Measurements from ENCODE around the gene CPTP.
"Not testable (repeated sequence)": the region's sequence is repeated elsewhere in the genome, so short reads cannot be mapped to it uniquely, and the experiment has no call there.

The CPTP gene

DNA sequence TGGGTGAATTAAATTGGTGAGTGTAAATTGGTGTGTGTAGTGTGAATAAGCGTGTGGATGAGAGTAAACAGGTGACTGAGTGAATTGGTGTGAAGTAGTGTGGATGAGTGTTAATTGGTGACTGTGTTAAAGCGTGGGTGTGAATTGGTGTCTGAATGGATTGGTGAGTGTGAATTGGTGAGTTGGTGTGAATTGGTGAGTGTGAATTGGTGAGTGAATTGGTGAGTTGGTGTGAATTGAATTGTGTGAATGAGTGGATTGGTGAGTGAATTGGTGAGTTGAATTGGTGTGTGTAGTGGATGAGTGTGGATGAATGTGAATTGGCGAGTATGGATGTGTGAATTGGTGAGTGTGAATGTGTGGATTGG is 42.1 kb downstream of the CPTP start:
- Histone ChIP-seq H3K9ac (ENCODE audit: low read depth, low read length) (no peak overlapping the region), H3K9me3 (ENCODE audit: insufficient read depth, low read length, severe bottlenecking) (peaks cover 17% of the 10 kb centered on the region), H2AFZ (ENCODE audit: low read depth, low read length) (no peak overlapping the region), H4K20me1 (ENCODE audit: insufficient read depth, low read length) (peaks cover 6% of the 10 kb centered on the region), H3K4me2 (ENCODE audit: insufficient read depth, low read length) (no peak overlapping the region), H3K4me3 (ENCODE audit: low read depth in 1 of 2, low read length in 2 of 2) (no peak overlapping the region), H3K4me1 (ENCODE audit: insufficient read depth, low read length) (peaks cover 6% of the 10 kb centered on the region), H3K79me2 (ENCODE audit: insufficient read depth, low read length) (no peaks in the 10 kb centered on the region), H3K27me3 (ENCODE audit: insufficient read depth, low read length, poor library complexity) (no peaks in the 10 kb centered on the region), H3K36me3 (ENCODE audit: insufficient read depth, low read length) (peaks cover 6% of the 10 kb centered on the region; the same call in 1 of the 2 replicates), H3K27ac (ENCODE audit: low read length) (no peak overlapping the region)
- TF ChIP-seq EZH2 (IDR thresholded peaks at IDR 0.05; ENCODE audit: borderline replicate concordance, low read depth, low read length, severe bottlenecking): no peak
- TF ChIP-seq, protein P1, sequence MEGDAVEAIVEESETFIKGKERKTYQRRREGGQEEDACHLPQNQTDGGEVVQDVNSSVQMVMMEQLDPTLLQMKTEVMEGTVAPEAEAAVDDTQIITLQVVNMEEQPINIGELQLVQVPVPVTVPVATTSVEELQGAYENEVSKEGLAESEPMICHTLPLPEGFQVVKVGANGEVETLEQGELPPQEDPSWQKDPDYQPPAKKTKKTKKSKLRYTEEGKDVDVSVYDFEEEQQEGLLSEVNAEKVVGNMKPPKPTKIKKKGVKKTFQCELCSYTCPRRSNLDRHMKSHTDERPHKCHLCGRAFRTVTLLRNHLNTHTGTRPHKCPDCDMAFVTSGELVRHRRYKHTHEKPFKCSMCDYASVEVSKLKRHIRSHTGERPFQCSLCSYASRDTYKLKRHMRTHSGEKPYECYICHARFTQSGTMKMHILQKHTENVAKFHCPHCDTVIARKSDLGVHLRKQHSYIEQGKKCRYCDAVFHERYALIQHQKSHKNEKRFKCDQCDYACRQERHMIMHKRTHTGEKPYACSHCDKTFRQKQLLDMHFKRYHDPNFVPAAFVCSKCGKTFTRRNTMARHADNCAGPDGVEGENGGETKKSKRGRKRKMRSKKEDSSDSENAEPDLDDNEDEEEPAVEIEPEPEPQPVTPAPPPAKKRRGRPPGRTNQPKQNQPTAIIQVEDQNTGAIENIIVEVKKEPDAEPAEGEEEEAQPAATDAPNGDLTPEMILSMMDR (IDR thresholded peaks at IDR 0.05; ENCODE audit: borderline replicate concordance, extremely low read depth, low read length, poor library complexity, severe bottlenecking): no peak
- no peak for DNase-seq
- ATAC-seq (ENCODE audit: insufficient read depth, low read depth): no peak

DNA sequence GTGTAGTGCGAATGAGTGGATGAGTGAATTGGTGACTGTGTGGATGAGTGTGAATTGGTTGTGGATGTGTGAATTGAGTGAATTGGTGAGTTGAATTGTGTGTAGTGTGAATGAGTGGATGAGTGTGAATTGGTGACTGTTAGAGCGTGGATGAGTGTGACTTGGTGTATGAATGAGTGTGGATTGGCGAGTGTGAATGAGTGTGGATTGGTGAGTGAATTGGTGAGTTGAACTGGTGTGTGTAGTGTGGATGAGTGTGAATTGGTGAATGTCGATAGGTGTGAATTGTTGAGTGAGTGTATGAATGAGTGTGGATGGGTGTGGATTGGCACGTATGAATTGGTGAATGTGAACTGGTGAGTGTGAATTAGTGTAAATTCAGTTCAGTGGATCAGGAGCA is 42.7 kb downstream of the CPTP start:
- Histone ChIP-seq H2AFZ (ENCODE audit: low read depth, low read length) (no peak overlapping the region), H3K36me3 (ENCODE audit: insufficient read depth, low read length) (peaks cover 10% of the 10 kb centered on the region; the same call in 1 of the 2 replicates), H3K9me3 (ENCODE audit: insufficient read depth, low read length, severe bottlenecking) (peaks cover 17% of the 10 kb centered on the region), H3K79me2 (ENCODE audit: insufficient read depth, low read length) (no peaks in the 10 kb centered on the region), H3K27ac (ENCODE audit: low read length) (no peak overlapping the region), H3K9ac (ENCODE audit: low read depth, low read length) (no peak overlapping the region), H3K4me3 (ENCODE audit: low read depth in 1 of 2, low read length in 2 of 2) (no peak overlapping the region), H3K4me2 (ENCODE audit: insufficient read depth, low read length) (no peak overlapping the region), H3K27me3 (ENCODE audit: insufficient read depth, low read length, poor library complexity) (no peaks in the 10 kb centered on the region), H4K20me1 (ENCODE audit: insufficient read depth, low read length) (peaks cover 12% of the 10 kb centered on the region), H3K4me1 (ENCODE audit: insufficient read depth, low read length) (peaks cover 12% of the 10 kb centered on the region)
- no peak for DNase-seq
- TF ChIP-seq EZH2 (IDR thresholded peaks at IDR 0.05; ENCODE audit: borderline replicate concordance, low read depth, low read length, severe bottlenecking): no peak
- TF ChIP-seq, protein P1 (IDR thresholded peaks at IDR 0.05; ENCODE audit: borderline replicate concordance, extremely low read depth, low read length, poor library complexity, severe bottlenecking): no peak
- ATAC-seq (ENCODE audit: insufficient read depth, low read depth): no peak

DNA sequence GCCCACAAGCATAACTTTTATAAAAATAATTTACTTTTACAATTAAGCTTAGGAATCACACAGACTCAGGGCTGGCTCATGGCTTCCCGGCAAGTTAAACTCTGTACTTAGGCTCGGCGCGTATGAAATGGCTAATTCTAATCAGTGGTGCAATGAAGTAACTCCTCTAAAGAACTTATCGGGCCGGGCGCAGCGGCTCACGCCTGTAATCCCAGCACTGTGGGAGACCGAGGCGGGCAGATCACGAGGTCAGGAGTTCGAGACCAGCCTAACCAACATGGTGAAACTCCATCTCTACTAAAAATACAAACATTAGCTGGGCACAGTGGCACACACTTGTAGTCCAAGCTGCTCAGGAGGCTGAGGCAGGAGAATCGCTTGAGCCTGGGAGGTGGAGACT is 45.5 kb downstream of the CPTP start:
- ATAC-seq (ENCODE audit: insufficient read depth, low read depth); H3K27ac ChIP-seq (ENCODE audit: low read length); H3K27me3 ChIP-seq (ENCODE audit: insufficient read depth, low read length, poor library complexity); H2AFZ ChIP-seq (ENCODE audit: low read depth, low read length); H3K4me3 ChIP-seq (ENCODE audit: low read depth in 1 of 2, low read length in 2 of 2); H3K4me2 ChIP-seq (ENCODE audit: insufficient read depth, low read length); DNase-seq; H3K9ac ChIP-seq (ENCODE audit: low read depth, low read length): not testable (repeated sequence)
- H3K36me3 ChIP-seq (ENCODE audit: insufficient read depth, low read length): peaks cover 28% of the 10 kb centered on the region
- peaks cover 33% of the 10 kb centered on the region for H3K4me1 ChIP-seq (ENCODE audit: insufficient read depth, low read length)
- H4K20me1 ChIP-seq (ENCODE audit: insufficient read depth, low read length): peaks cover 29% of the 10 kb centered on the region
- H3K9me3 ChIP-seq (ENCODE audit: insufficient read depth, low read length, severe bottlenecking): peaks cover 17% of the 10 kb centered on the region
- peaks cover 23% of the 10 kb centered on the region for H3K79me2 ChIP-seq (ENCODE audit: insufficient read depth, low read length)

GRCh38 chr1:1370771-1371300 is 46.2 kb downstream of the CPTP start:
- H3K36me3 ChIP-seq (ENCODE audit: insufficient read depth, low read length): peaks cover 28% of the 10 kb centered on the region
- DNase-seq (no peak), ATAC-seq (ENCODE audit: insufficient read depth, low read depth) (no peak)
- TF ChIP-seq, protein P1 (IDR thresholded peaks at IDR 0.05; ENCODE audit: borderline replicate concordance, extremely low read depth, low read length, poor library complexity, severe bottlenecking): no peak
- no peak for TF ChIP-seq EZH2 (IDR thresholded peaks at IDR 0.05; ENCODE audit: borderline replicate concordance, low read depth, low read length, severe bottlenecking)
- peaks cover 25% of the 10 kb centered on the region for H3K79me2 ChIP-seq (ENCODE audit: insufficient read depth, low read length)
- no peak overlapping the region for H3K4me2 ChIP-seq (ENCODE audit: insufficient read depth, low read length)
- H3K9me3 ChIP-seq (ENCODE audit: insufficient read depth, low read length, severe bottlenecking): peaks cover 15% of the 10 kb centered on the region
- peaks cover 29% of the 10 kb centered on the region for H4K20me1 ChIP-seq (ENCODE audit: insufficient read depth, low read length)
- H3K27ac ChIP-seq (ENCODE audit: low read length): no peak overlapping the region
- H3K4me1 ChIP-seq (ENCODE audit: insufficient read depth, low read length): peaks cover 34% of the 10 kb centered on the region
- no peak overlapping the region for H3K4me3 ChIP-seq (ENCODE audit: low read depth in 1 of 2, low read length in 2 of 2)
- H3K27me3 ChIP-seq (ENCODE audit: insufficient read depth, low read length, poor library complexity): no peaks in the 10 kb centered on the region
- no peak overlapping the region for H3K9ac ChIP-seq (ENCODE audit: low read depth, low read length)
- no peak overlapping the region for H2AFZ ChIP-seq (ENCODE audit: low read depth, low read length)

Data from DND-41 (cell line).